Spleen (tissue), 11 donors: Measurements from ENCODE around the gene ACACB. TPM values are rescaled to one million over a fixed set of nuclear protein-coding genes. Genes with fewer than 3 reads are reported as not detected.
"Not testable (repeated sequence)": the region's sequence is repeated elsewhere in the genome, so short reads cannot be mapped to it uniquely, and the experiment has no call there.

Source experiments
- DNase-seq: peaks from one replicate; pipeline ENCODE4 v3.0.0-alpha.2; 2020
- H3K27ac ChIP-seq, 8 donors: fragments of 200-600 bp; sonication (generic) in 7 of 8; 1 replicate in 4 of 8; 2 replicates in 4 of 8; pipeline versions ENCODE4 v1.5.0 to v1.8.0; 2016 to 2021; ENCODE audit warnings: inconsistent platforms in 4 of 8, mild to moderate bottlenecking in 4 of 8, moderate library complexity in 1 of 8
- H3K27me3 ChIP-seq, 7 donors: fragments of 200-600 bp; sonication (generic) in 6 of 7; replicated peaks in 1 of 7; 1 replicate in 4 of 7; 2 replicates in 3 of 7; pipeline versions ENCODE4 v1.5.0 to v1.8.0; 2016 to 2021; ENCODE audit warnings: inconsistent platforms in 3 of 7, mild to moderate bottlenecking in 1 of 7
- H3K36me3 ChIP-seq, 6 donors: fragments of 200-600 bp; sonication (generic) in 5 of 6; 1 replicate in 4 of 6; 2 replicates in 2 of 6; pipeline versions ENCODE4 v1.5.0 to v1.8.0; 2016 to 2021; ENCODE audit warnings: inconsistent platforms in 2 of 6
- H3K4me1 ChIP-seq, 6 donors: fragments of 200-600 bp; sonication (generic) in 5 of 6; 1 replicate in 3 of 6; 2 replicates in 3 of 6; pipeline versions ENCODE4 v1.5.0 to v1.8.0; 2016 to 2021; ENCODE audit warnings: inconsistent platforms in 3 of 6
- H3K4me3 ChIP-seq, 8 donors: fragments of 200-600 bp; sonication (generic) in 7 of 8; 1 replicate in 4 of 8; 2 replicates in 4 of 8; pipeline versions ENCODE4 v1.5.0 to v1.8.0; 2016 to 2021; ENCODE audit warnings: inconsistent platforms in 4 of 8, mild to moderate bottlenecking in 4 of 8, moderate library complexity in 2 of 8
- H3K9me3 ChIP-seq, 8 donors: fragments of 200-600 bp; sonication (generic) in 7 of 8; 1 replicate in 4 of 8; 2 replicates in 4 of 8; pipeline versions ENCODE4 v1.5.0 to v1.8.0; 2016 to 2021; ENCODE audit warnings: inconsistent platforms in 4 of 8
- POLR2A ChIP-seq, 3 donors: fragments of 450-650 bp; IDR thresholded peaks; one replicate each; pipeline ENCODE4 v1.5.1; 2017; ENCODE audit warnings: antibody characterized with exemption in 3 of 3, mild to moderate bottlenecking in 1 of 3
- POLR2AphosphoS5 ChIP-seq, 3 donors: sonication (generic); formaldehyde crosslinking; IDR thresholded peaks; one replicate each; pipeline ENCODE4 v1.5.1; 2017; ENCODE audit warnings: antibody characterized with exemption in 3 of 3
- WGBS, 5 donors: extraction: QIAGEN DNeasy Blood & Tissue Kit in 3 of 5; methylation state at CpG; one replicate each; pipeline versions ENCODE4 v1.1.5 to v1.1.7; 2013 to 2018; 5-methylcytosine and 5-hydroxymethylcytosine counted together
- intact Hi-C: fragments of 100-400 bp; cut with DNase I; formaldehyde crosslinking; loops from one replicate; pipeline ENCODE4 v1.15.0; 2023; ENCODE audit warnings: low total_unique reads
- polyA plus RNA-seq, 3 donors: library from polyadenylated mRNA; stranded (reverse); fragments of 200-250 nt; gene quantifications; one replicate each; pipeline ENCODE4 v1.2.1, GENCODE V29; 2013
- total RNA-seq, 7 donors: library from RNA; depleted of rRNA in 3 of 7; stranded (reverse); fragments of >200 nt in 3 of 7; fragmentation: NEBNext Ultra II Directional in 4 of 7; extraction: Animal tissue kit (Norgen Biotek cat#: 25700) in 4 of 7; gene quantifications; one replicate each; pipeline versions ENCODE4 v1.1.0 to v1.2.1, GENCODE V29; 2016 to 2021
- TF ChIP-seq, protein P1 (sequence below), 11 experiments: fragments of 200-600 bp in 7 of 11; fragments of 450-650 bp in 4 of 11; sonication (generic) in 4 of 11; IDR thresholded peaks in 8 of 11; conservative IDR thresholded peaks in 3 of 11; 1 replicate in 7 of 11; 2 replicates in 4 of 11; pipeline versions ENCODE4 v1.4.0 to v1.8.0; 2016 to 2021; ENCODE audit warnings: antibody characterized with exemption in 11 of 11, inconsistent platforms in 4 of 11, mild to moderate bottlenecking in 1 of 11
- donor health status: healthy with polysubstance abuse.
- donor health status: DM: no; HTN: no; CAD: no; lungs with moderate emphysema.
- donor health status: DM: no; HTN: no; CAD: no.
- donor health status: Bipolar disorder and iron deficiency.
- donor health status: healthy.
- donor health status: DM: no; HTN: no; CAD: no.
- donor health status: DM: yes; HTN: yes; CAD: no.

Gene ACACB
- total and polyA plus RNA-seq, 10 donors = 2.8 to 111 (median 29.1) TPM

DNA sequence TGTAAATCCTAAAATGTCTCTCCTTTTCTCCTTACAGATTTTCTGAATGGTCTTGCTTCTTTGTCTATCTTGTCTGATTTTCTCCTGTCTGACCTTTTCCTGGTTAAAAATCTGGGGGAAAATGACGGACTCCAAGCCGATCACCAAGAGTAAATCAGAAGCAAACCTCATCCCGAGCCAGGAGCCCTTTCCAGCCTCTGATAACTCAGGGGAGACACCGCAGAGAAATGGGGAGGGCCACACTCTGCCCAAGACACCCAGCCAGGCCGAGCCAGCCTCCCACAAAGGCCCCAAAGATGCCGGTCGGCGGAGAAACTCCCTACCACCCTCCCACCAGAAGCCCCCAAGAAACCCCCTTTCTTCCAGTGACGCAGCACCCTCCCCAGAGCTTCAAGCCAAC lies 23.0 kb downstream of the ACACB start:
- H3K4me3 ChIP-seq = no peak overlapping the region
- intact Hi-C loops = no loop called here
- no peak for DNase-seq
- peaks cover 3 to 15% (median 5%) of the 10 kb centered on the region in 6 donors for H3K4me1 ChIP-seq
- H3K9me3 ChIP-seq = peaks cover 0 to 11% (median 6%) of the 10 kb centered on the region in 8 donors
- TF ChIP-seq POLR2AphosphoS5 (IDR thresholded peaks at IDR 0.05) (no peak), POLR2A (IDR thresholded peaks at IDR 0.05) (no peak)
- TF ChIP-seq, protein P1, sequence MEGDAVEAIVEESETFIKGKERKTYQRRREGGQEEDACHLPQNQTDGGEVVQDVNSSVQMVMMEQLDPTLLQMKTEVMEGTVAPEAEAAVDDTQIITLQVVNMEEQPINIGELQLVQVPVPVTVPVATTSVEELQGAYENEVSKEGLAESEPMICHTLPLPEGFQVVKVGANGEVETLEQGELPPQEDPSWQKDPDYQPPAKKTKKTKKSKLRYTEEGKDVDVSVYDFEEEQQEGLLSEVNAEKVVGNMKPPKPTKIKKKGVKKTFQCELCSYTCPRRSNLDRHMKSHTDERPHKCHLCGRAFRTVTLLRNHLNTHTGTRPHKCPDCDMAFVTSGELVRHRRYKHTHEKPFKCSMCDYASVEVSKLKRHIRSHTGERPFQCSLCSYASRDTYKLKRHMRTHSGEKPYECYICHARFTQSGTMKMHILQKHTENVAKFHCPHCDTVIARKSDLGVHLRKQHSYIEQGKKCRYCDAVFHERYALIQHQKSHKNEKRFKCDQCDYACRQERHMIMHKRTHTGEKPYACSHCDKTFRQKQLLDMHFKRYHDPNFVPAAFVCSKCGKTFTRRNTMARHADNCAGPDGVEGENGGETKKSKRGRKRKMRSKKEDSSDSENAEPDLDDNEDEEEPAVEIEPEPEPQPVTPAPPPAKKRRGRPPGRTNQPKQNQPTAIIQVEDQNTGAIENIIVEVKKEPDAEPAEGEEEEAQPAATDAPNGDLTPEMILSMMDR (IDR thresholded peaks at IDR 0.05 in 8 of 11, conservative IDR thresholded peaks at IDR 0.05 in 3 of 11) = no peak
- peaks cover 0 to 4% (median 0%) of the 10 kb centered on the region in 6 donors for H3K36me3 ChIP-seq
- peaks cover 0 to 5% (median 0%) of the 10 kb centered on the region in 7 donors for H3K27me3 ChIP-seq
- H3K27ac ChIP-seq = peak overlapping the region in 2 of 8 donors; percentile 5 to 45
- WGBS, 5 donors = 92 to 97% (median 93%) methylated on average over 9 of the region's 9 CpGs

- Histone ChIP-seq H3K4me3 (no peak overlapping the region), H3K9me3 (peaks cover 0 to 11% (median 6%) of the 10 kb centered on the region in 8 donors), H3K36me3 (peaks cover 0 to 4% (median 0%) of the 10 kb centered on the region in 6 donors), H3K4me1 (peaks cover under 1 to 15% (median 4%) of the 10 kb centered on the region in 6 donors), H3K27me3 (peaks cover 0 to 5% (median 0%) of the 10 kb centered on the region in 7 donors), H3K27ac (peak overlapping the region in 1 of 8 donors; percentile 45)
- no peak for TF ChIP-seq POLR2A (IDR thresholded peaks at IDR 0.05)
- TF ChIP-seq, protein P1 (IDR thresholded peaks at IDR 0.05 in 8 of 11, conservative IDR thresholded peaks at IDR 0.05 in 3 of 11) = no peak
- no peak for TF ChIP-seq POLR2AphosphoS5 (IDR thresholded peaks at IDR 0.05)
- DNase-seq = peak; percentile 51
- 76 to 88% (median 83%) methylated on average over 6 to 7 of the region's 7 CpGs for WGBS, 5 donors
- intact Hi-C loops = no loop called here
Observed at GRCh38 chr12:109139791-109140190, 23.4 kb downstream of the ACACB start.

DNA sequence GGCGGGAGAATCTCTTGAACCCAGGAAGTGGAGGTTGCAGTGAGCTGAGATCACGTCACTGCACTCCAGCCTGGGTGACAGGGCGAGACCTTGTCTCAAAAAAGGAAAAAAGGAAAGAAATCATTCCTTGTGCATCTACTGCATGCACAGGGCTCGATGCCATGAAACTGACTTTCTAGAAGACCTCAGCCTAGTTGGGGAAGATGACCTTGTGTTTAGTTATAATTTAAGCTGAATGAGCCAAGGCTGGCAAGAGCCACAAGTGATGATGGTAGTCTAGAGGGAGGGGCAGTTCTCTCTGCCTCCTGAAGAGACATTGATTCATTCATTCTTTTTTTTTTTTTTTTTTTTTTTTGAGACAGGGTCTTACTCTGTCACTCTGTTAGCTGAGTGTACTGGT lies 24.2 kb downstream of the ACACB start:
- DNase-seq = no peak
- H3K27me3 ChIP-seq = peaks cover 0 to 5% (median 0%) of the 10 kb centered on the region in 7 donors
- no peak for TF ChIP-seq POLR2A (IDR thresholded peaks at IDR 0.05)
- TF ChIP-seq POLR2AphosphoS5 (IDR thresholded peaks at IDR 0.05) = peak in 1 of 3 donors; percentile 5
- TF ChIP-seq, protein P1 (IDR thresholded peaks at IDR 0.05 in 8 of 11, conservative IDR thresholded peaks at IDR 0.05 in 3 of 11) = no peak
- H3K4me3 ChIP-seq = no peak overlapping the region
- 82 to 97% (median 85%) methylated on average over 4 of the region's 4 CpGs for WGBS, 5 donors
- peaks cover 0 to 11% (median 6%) of the 10 kb centered on the region in 8 donors for H3K9me3 ChIP-seq
- no peak overlapping the region for H3K27ac ChIP-seq
- H3K4me1 ChIP-seq = peaks cover 0 to 15% (median 4%) of the 10 kb centered on the region in 6 donors
- peaks cover 0 to 4% (median 0%) of the 10 kb centered on the region in 6 donors for H3K36me3 ChIP-seq
- intact Hi-C loops = no loop called here

DNA sequence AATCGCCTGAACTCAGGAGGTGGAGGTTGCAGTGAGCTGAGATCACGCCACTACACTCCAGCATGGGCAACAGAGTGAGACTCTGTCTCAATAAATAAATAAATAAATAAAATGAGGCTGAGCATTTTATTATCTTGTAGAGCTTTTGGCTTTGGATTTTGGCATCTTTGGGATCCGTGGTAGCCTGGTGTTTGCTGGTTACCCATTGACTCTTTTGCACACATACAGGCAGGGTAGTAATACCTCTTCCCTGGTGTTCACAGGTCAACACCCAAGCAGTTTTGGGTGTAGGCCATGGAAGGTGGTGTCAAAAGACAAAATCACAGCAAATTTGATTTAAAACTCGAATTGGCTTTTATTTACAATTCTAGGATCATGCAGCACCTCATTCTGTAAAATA lies 27.8 kb downstream of the ACACB start:
- Histone ChIP-seq H3K27ac (no peak overlapping the region), H3K27me3 (no peaks in the 10 kb centered on the region), H3K4me1 (peaks cover 0 to 12% (median 3%) of the 10 kb centered on the region in 6 donors), H3K4me3 (no peak overlapping the region), H3K9me3 (no peaks in the 10 kb centered on the region), H3K36me3 (peaks cover 0 to 4% (median 0%) of the 10 kb centered on the region in 6 donors)
- 53 to 68% (median 56%) methylated on average over 4 of the region's 4 CpGs for WGBS, 5 donors
- TF ChIP-seq POLR2AphosphoS5 (IDR thresholded peaks at IDR 0.05) = no peak
- TF ChIP-seq, protein P1 (IDR thresholded peaks at IDR 0.05 in 8 of 11, conservative IDR thresholded peaks at IDR 0.05 in 3 of 11) = no peak
- DNase-seq = no peak
- intact Hi-C loops = no loop called here

DNA sequence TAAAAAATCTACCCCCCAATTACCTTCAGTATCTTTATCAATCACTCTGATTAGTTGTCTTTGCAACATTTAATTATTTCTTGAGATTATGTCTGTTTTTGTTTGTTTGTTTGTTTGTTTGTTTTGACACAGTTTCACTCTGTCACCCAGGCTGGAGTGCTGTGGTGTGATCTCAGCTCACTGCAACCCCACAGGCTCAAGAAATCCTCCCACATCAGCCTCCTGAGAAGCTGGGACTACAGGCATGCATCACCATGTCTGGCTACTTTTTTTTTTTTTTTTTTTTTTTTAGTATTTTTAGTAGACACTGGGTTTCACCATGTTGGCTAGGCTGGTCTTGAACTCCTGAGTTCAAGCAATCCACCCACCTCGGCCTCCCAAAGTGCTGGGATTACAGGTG lies 30.7 kb downstream of the ACACB start:
- Histone ChIP-seq H3K27ac (peak overlapping the region in 2 of 8 donors; percentile 28 to 66), H3K4me1 (peaks cover 0 to 12% (median 3%) of the 10 kb centered on the region in 6 donors)
- intact Hi-C loops, H3K36me3 ChIP-seq, H3K27me3 ChIP-seq, H3K4me3 ChIP-seq, DNase-seq, H3K9me3 ChIP-seq: not testable (repeated sequence)
- WGBS, 5 donors = 79 to 96% (median 94%) methylated on average over 1 of the region's 1 CpG
